Keratinocyte (primary cell): Measurements from ENCODE around the gene MAGEF1.

Experiments used
- CTCF ChIP-seq, 3 experiments: IDR thresholded peaks in 1 of 3; conservative IDR thresholded peaks in 1 of 3; optimal IDR thresholded peaks in 1 of 3; 2 replicates in 2 of 3; 3 replicates in 1 of 3; pipeline versions ENCODE3 to v1.5.1; 2011; ENCODE audit warnings: low read length in 3 of 3, mild to moderate bottlenecking in 3 of 3, moderate library complexity in 2 of 3, control low read depth in 1 of 3, inconsistent platforms in 1 of 3; ENCODE audit not compliant: insufficient read depth in 2 of 3; ENCODE audit errors: extremely low read depth in 1 of 3
- EZH2 ChIP-seq: IDR thresholded peaks from one replicate; pipeline ENCODE4 v1.6.1; 2012; ENCODE audit warnings: inconsistent platforms, mild to moderate bottlenecking, low read length, moderate library complexity

- TF ChIP-seq CTCF (optimal IDR thresholded peaks at IDR 0.05 in 1 of 3, IDR thresholded peaks at IDR 0.05 in 1 of 3, conservative IDR thresholded peaks at IDR 0.05 in 1 of 3; ENCODE audit: extremely low read depth in 1 of 3, insufficient read depth in 2 of 3, low read length in 3 of 3) (no peak), EZH2 (no peak)
These were observed 26.8 kb downstream of the MAGEF1 start for GRCh38 chr3:184685055-184685454.
